Vagina (tissue), 2 donors: Measurements from ENCODE around the gene MRTFA. TPM values are rescaled to one million over a fixed set of nuclear protein-coding genes. Genes with fewer than 3 reads are reported as not detected.

Experiments
- DNase-seq, 2 donors: peaks; one replicate each; pipeline ENCODE4 v3.0.0-alpha.2; 2017; ENCODE audit errors: extremely low spot score in 2 of 2
- H3K27ac ChIP-seq: fragments of 200-600 bp; sonication (generic); one replicate; pipeline ENCODE4 v1.5.1; 2019
- H3K27me3 ChIP-seq: fragments of 200-600 bp; sonication (generic); one replicate; pipeline ENCODE4 v1.5.1; 2019
- H3K36me3 ChIP-seq, 2 donors: fragments of 200-600 bp; sonication (generic); one replicate each; pipeline ENCODE4 v1.5.1; 2017 to 2019
- H3K4me1 ChIP-seq: fragments of 200-600 bp; sonication (generic); one replicate; pipeline ENCODE4 v1.5.1; 2019
- H3K4me3 ChIP-seq, 2 donors: fragments of 200-600 bp; sonication (generic); 1 replicate in 1 of 2; 2 replicates in 1 of 2; pipeline ENCODE4 v1.5.1; 2016 to 2019
- H3K9me3 ChIP-seq: fragments of 200-600 bp; sonication (generic); one replicate; pipeline ENCODE4 v1.5.1; 2019
- CTCF ChIP-seq, 3 experiments: fragments of 450-650 bp in 2 of 3; fragments of 200-600 bp in 1 of 3; sonication (generic) in 1 of 3; IDR thresholded peaks; one replicate each; pipeline ENCODE4 v1.5.1; 2017 to 2019; ENCODE audit warnings: antibody characterized with exemption in 3 of 3, mild to moderate bottlenecking in 2 of 3, moderate library complexity in 2 of 3
- POLR2A ChIP-seq, 2 donors: fragments of 450-650 bp; IDR thresholded peaks; one replicate each; pipeline ENCODE4 v1.6.1; 2017; ENCODE audit warnings: antibody characterized with exemption in 2 of 2, mild to moderate bottlenecking in 2 of 2, moderate library complexity in 2 of 2
- POLR2AphosphoS5 ChIP-seq, 2 donors: sonication (generic); formaldehyde crosslinking; IDR thresholded peaks; one replicate each; pipeline ENCODE4 v1.9.0; 2017; ENCODE audit warnings: antibody characterized with exemption in 2 of 2, mild to moderate bottlenecking in 2 of 2, low read depth in 1 of 2; ENCODE audit not compliant: insufficient read depth in 1 of 2
- intact Hi-C: fragments of 100-400 bp; cut with DNase I; formaldehyde crosslinking; loops from one replicate; pipeline ENCODE4 v1.15.1; 2023
- total RNA-seq: library from RNA; depleted of rRNA; stranded (reverse); fragments of >200 nt; gene quantifications from one replicate; pipeline ENCODE4 v1.2.3, GENCODE V29; 2016

The MRTFA gene
- total RNA-seq, 1 donor from 2014 or later, result 99.4 TPM

- no peak for DNase-seq
- peaks cover 4 to 74% of the 10 kb centered on the region in 2 donors for H3K36me3 ChIP-seq
Observed at GRCh38 chr22:40405178-40406062, 231.1 kb downstream of the MRTFA start.

GRCh38 chr22:40404251-40405177, 232.0 kb downstream of the MRTFA start:
- H3K36me3 ChIP-seq, result peaks cover 3 to 65% of the 10 kb centered on the region in 2 donors
- intact Hi-C loops, result no loop called here

More at GRCh38 chr22:40405178-40406062, 231.1 kb downstream of the MRTFA start:
- H3K9me3 ChIP-seq, result no peaks in the 10 kb centered on the region
- H3K4me3 ChIP-seq, result no peak overlapping the region
- no peak overlapping the region for H3K27ac ChIP-seq
- no peaks in the 10 kb centered on the region for H3K4me1 ChIP-seq
- H3K27me3 ChIP-seq, result no peaks in the 10 kb centered on the region
- intact Hi-C loops, result no loop called here
- no peak for TF ChIP-seq POLR2AphosphoS5 (IDR thresholded peaks at IDR 0.05; ENCODE audit: insufficient read depth in 1 of 2, low read depth in 1 of 2)
- no peak for TF ChIP-seq CTCF (IDR thresholded peaks at IDR 0.05)
- no peak for TF ChIP-seq POLR2A (IDR thresholded peaks at IDR 0.05)

GRCh38 chr22:40403651-40404050, 232.9 kb downstream of the MRTFA start:
- no peak overlapping the region for H3K27ac ChIP-seq

More at GRCh38 chr22:40404251-40405177, 232.0 kb downstream of the MRTFA start:
- DNase-seq, result no peak
- Histone ChIP-seq H3K4me1 (no peaks in the 10 kb centered on the region), H3K4me3 (no peak overlapping the region), H3K9me3 (no peaks in the 10 kb centered on the region), H3K27ac (no peak overlapping the region), H3K27me3 (no peaks in the 10 kb centered on the region)
- TF ChIP-seq POLR2AphosphoS5 (IDR thresholded peaks at IDR 0.05; ENCODE audit: insufficient read depth in 1 of 2, low read depth in 1 of 2) (no peak), POLR2A (IDR thresholded peaks at IDR 0.05) (no peak), CTCF (IDR thresholded peaks at IDR 0.05) (no peak)

GRCh38 chr22:40403141-40403540, 233.4 kb downstream of the MRTFA start:
- Histone ChIP-seq H3K27ac (no peak overlapping the region), H3K4me1 (no peaks in the 10 kb centered on the region), H3K27me3 (no peaks in the 10 kb centered on the region), H3K36me3 (peaks cover 0 to 56% of the 10 kb centered on the region in 2 donors), H3K9me3 (no peaks in the 10 kb centered on the region), H3K4me3 (no peak overlapping the region)
- TF ChIP-seq POLR2A (IDR thresholded peaks at IDR 0.05), result no peak
- DNase-seq, result no peak
- intact Hi-C loops, result no loop called here

More at GRCh38 chr22:40403651-40404050, 232.9 kb downstream of the MRTFA start:
- H3K4me3 ChIP-seq, result no peak overlapping the region
- no peaks in the 10 kb centered on the region for H3K27me3 ChIP-seq
- no peaks in the 10 kb centered on the region for H3K4me1 ChIP-seq
- no peak for DNase-seq
- H3K36me3 ChIP-seq, result peaks cover 0 to 58% of the 10 kb centered on the region in 2 donors
- TF ChIP-seq POLR2A (IDR thresholded peaks at IDR 0.05) (no peak), POLR2AphosphoS5 (IDR thresholded peaks at IDR 0.05; ENCODE audit: insufficient read depth in 1 of 2, low read depth in 1 of 2) (no peak), CTCF (IDR thresholded peaks at IDR 0.05) (no peak)
- intact Hi-C loops, result no loop called here
- H3K9me3 ChIP-seq, result no peaks in the 10 kb centered on the region

- peaks cover 0 to 45% of the 10 kb centered on the region in 2 donors for H3K36me3 ChIP-seq
- DNase-seq, result no peak
- no peaks in the 10 kb centered on the region for H3K27me3 ChIP-seq
- intact Hi-C loops, result no loop called here
- peaks cover 5% of the 10 kb centered on the region for H3K4me1 ChIP-seq
- H3K9me3 ChIP-seq, result no peaks in the 10 kb centered on the region
- TF ChIP-seq CTCF (IDR thresholded peaks at IDR 0.05) (no peak), POLR2AphosphoS5 (IDR thresholded peaks at IDR 0.05; ENCODE audit: insufficient read depth in 1 of 2, low read depth in 1 of 2) (no peak), POLR2A (IDR thresholded peaks at IDR 0.05) (no peak)
- no peak overlapping the region for H3K4me3 ChIP-seq
- no peak overlapping the region for H3K27ac ChIP-seq
Observed at GRCh38 chr22:40401981-40402406, 234.5 kb downstream of the MRTFA start.
